ENCODE measurements around the gene TAPBPL.

TAPBPL gene

DNA sequence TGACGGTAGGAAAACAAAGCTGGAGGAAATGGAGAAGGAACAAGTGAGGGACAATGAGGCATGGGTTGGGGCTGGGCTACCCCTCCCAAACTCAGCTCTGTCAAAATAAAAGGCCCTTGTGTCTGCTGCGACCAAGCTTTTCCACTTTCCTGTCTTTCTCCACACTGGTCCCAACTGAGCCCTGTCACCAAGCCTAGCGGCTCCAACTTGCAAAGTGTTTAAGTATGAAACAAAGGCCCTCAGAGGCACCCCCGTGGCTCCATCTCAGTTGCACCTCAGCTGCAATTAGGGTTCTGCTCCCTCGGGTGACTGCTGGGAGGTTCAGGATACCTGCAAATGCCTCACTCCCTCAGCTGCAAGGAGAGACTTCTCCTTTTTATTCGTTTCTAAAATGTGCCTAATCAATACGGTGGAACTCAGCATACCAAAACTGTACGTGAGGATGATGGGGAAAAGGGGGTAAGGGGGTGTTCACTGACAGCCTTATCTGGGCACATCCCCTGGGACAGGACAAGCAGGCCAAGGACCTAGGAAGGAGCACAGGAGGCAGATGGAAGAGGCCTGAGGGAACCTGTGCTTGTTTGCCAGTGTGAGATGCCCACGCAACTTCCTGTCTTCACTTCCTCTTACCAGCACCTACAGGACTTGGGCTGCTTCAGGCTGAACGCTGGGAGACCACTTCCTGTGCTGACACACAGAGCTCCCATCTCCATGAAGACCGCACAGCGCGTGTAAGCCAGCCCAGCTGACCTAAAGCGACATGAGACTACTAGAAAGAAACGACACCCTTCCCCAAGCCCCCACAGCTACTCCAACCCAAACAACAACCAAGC, 9.8 kb downstream of the TAPBPL start:
- peak overlapping the region; percentile 47 for H3K9ac ChIP-seq (ENCODE audit: low read length)
- H3K9me3 ChIP-seq (ENCODE audit: insufficient read depth, low read length), result no peaks in the 10 kb centered on the region
- H3K27me3 ChIP-seq (ENCODE audit: low read length), result no peaks in the 10 kb centered on the region
- H4K20me1 ChIP-seq (ENCODE audit: low read depth, low read length), result no peaks in the 10 kb centered on the region
- H3K4me3 ChIP-seq (ENCODE audit: insufficient read depth, low read length, poor library complexity, severe bottlenecking), result no peak overlapping the region
- H3F3A ChIP-seq (ENCODE audit: insufficient read depth), result peaks cover 51% of the 10 kb centered on the region
- H3K36me3 ChIP-seq (ENCODE audit: low read length), result peaks cover 18% of the 10 kb centered on the region
- peak overlapping the region; percentile 88 for H3K27ac ChIP-seq (ENCODE audit: low read depth, low read length)
- H3K79me2 ChIP-seq (ENCODE audit: insufficient read depth, low read length), result peaks cover 9% of the 10 kb centered on the region; the same call in 1 of the 2 replicates
- H3K4me2 ChIP-seq (ENCODE audit: low read depth, low read length, poor library complexity, severe bottlenecking), result peak overlapping the region; percentile 47
- H2AFZ ChIP-seq (ENCODE audit: low read depth, low read length, severe bottlenecking), result no peak overlapping the region
- H3K9me2 ChIP-seq (replicated peaks; ENCODE audit: insufficient read depth, low read length), result no peaks in the 10 kb centered on the region
- no peak for TF ChIP-seq EZH2phosphoT487 (conservative IDR thresholded peaks at IDR 0.05; ENCODE audit: low read length)
- TF ChIP-seq, protein P1, sequence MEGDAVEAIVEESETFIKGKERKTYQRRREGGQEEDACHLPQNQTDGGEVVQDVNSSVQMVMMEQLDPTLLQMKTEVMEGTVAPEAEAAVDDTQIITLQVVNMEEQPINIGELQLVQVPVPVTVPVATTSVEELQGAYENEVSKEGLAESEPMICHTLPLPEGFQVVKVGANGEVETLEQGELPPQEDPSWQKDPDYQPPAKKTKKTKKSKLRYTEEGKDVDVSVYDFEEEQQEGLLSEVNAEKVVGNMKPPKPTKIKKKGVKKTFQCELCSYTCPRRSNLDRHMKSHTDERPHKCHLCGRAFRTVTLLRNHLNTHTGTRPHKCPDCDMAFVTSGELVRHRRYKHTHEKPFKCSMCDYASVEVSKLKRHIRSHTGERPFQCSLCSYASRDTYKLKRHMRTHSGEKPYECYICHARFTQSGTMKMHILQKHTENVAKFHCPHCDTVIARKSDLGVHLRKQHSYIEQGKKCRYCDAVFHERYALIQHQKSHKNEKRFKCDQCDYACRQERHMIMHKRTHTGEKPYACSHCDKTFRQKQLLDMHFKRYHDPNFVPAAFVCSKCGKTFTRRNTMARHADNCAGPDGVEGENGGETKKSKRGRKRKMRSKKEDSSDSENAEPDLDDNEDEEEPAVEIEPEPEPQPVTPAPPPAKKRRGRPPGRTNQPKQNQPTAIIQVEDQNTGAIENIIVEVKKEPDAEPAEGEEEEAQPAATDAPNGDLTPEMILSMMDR (IDR thresholded peaks at IDR 0.05; ENCODE audit: insufficient read depth, low read length, poor library complexity, severe bottlenecking), result no peak

DNA sequence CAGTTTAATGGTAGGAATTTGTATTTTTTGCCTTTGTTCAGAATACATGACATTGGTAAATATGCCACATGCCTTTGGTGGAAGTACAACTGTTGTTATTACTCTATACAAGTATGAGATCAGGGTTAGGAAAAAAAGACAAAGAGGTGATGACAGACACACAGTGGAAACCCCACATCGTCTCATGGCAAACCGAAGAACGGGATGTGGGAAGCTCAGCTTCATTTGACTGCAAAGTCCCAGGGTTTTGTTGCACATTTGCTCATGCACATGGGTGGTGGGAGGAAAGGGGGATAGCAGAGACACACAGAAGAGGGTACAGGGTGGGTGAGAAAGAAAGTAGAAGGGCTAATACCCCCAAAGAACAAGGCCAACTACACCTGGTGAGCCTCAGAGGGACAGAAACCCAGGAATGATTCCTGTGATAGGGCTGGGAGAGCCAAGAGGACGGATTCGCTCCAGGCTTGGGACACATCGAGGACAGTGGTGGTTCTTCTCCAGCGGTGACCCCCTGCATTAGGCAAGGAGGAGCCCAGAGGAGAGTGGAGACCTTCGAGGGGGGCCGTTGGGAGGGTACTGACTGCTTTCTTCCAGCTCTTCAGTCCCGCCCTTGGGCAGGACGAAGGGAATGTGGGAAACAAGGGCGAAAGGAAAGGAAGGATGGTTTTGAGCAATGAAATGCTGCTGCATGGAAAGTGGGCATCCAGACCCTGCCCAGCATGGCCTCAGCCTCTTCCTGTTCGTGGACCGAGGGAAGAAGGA, 10.6 kb downstream of the TAPBPL start:
- H4K20me1 ChIP-seq (ENCODE audit: low read depth, low read length), result no peaks in the 10 kb centered on the region
- H2AFZ ChIP-seq (ENCODE audit: low read depth, low read length, severe bottlenecking), result no peak overlapping the region
- H3K9me2 ChIP-seq (replicated peaks; ENCODE audit: insufficient read depth, low read length), result no peaks in the 10 kb centered on the region
- peaks cover 18% of the 10 kb centered on the region for H3K36me3 ChIP-seq (ENCODE audit: low read length)
- no peak for TF ChIP-seq EZH2phosphoT487 (conservative IDR thresholded peaks at IDR 0.05; ENCODE audit: low read length)
- peaks cover 14% of the 10 kb centered on the region for H3K79me2 ChIP-seq (ENCODE audit: insufficient read depth, low read length)
- peaks cover 47% of the 10 kb centered on the region for H3F3A ChIP-seq (ENCODE audit: insufficient read depth)
- no peaks in the 10 kb centered on the region for H3K27me3 ChIP-seq (ENCODE audit: low read length)
- H3K4me2 ChIP-seq (ENCODE audit: low read depth, low read length, poor library complexity, severe bottlenecking), result peak overlapping the region; percentile 47
- no peak overlapping the region for H3K4me3 ChIP-seq (ENCODE audit: insufficient read depth, low read length, poor library complexity, severe bottlenecking)
- no peaks in the 10 kb centered on the region for H3K9me3 ChIP-seq (ENCODE audit: insufficient read depth, low read length)
- H3K9ac ChIP-seq (ENCODE audit: low read length), result peak overlapping the region; percentile 47; the same call in 1 of the 2 replicates
- H3K27ac ChIP-seq (ENCODE audit: low read depth, low read length), result peak overlapping the region; percentile 88

DNA sequence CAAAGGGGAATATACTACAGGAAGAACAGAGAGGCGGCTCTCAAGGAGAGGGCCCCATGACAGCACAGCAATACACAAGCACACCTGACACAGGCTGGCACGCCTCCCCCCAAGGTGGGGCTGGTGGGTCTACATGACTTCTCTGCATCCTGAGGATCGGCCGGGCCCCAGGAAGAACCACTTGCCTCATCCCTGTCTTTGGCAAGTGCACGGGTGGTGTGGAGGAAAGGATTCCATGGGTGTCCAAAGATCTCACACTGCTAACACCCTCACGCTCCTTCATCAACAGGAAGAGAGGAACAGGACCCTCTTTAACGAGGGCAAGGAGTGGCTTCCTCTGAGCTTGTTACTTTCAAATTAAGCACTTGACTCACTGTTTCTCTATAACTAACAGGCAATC, 11.4 kb downstream of the TAPBPL start:
- Histone ChIP-seq H3K9ac (ENCODE audit: low read length) (no peak overlapping the region), H3K27ac (ENCODE audit: low read depth, low read length) (peak overlapping the region; percentile 88)

DNA sequence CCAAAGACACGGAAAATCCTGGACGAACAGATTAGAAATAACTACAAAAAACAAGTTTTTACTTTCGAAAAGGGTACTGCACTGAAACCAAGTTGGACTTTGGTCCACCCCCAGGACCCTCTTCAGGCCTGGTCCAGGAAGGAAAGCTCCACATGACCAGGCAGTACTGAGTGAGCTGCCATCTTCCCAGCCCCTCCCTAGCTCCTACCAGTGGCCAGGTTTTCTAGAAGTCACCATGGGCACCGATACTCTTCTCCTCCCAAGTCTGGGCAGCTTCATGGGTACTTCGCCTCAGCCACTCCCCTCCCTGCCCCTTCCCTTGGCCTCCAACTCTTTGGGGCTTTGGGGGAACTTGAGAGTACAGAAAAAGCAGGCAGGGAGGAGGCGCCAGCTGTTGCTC, 12.0 kb downstream of the TAPBPL start:
- Histone ChIP-seq H3K36me3 (ENCODE audit: low read length) (peaks cover 17% of the 10 kb centered on the region), H3K27me3 (ENCODE audit: low read length) (no peaks in the 10 kb centered on the region), H3K4me3 (ENCODE audit: insufficient read depth, low read length, poor library complexity, severe bottlenecking) (no peak overlapping the region), H3K79me2 (ENCODE audit: insufficient read depth, low read length) (peaks cover 29% of the 10 kb centered on the region), H3K9me3 (ENCODE audit: insufficient read depth, low read length) (no peaks in the 10 kb centered on the region), H3K9me2 (replicated peaks; ENCODE audit: insufficient read depth, low read length) (no peaks in the 10 kb centered on the region), H4K20me1 (ENCODE audit: low read depth, low read length) (no peaks in the 10 kb centered on the region), H3F3A (ENCODE audit: insufficient read depth) (peaks cover 47% of the 10 kb centered on the region), H3K4me2 (ENCODE audit: low read depth, low read length, poor library complexity, severe bottlenecking) (no peak overlapping the region), H3K27ac (ENCODE audit: low read depth, low read length) (peak overlapping the region; percentile 88), H2AFZ (ENCODE audit: low read depth, low read length, severe bottlenecking) (no peak overlapping the region), H3K9ac (ENCODE audit: low read length) (no peak overlapping the region)
- TF ChIP-seq, protein P1 (IDR thresholded peaks at IDR 0.05; ENCODE audit: insufficient read depth, low read length, poor library complexity, severe bottlenecking), result no peak
- TF ChIP-seq EZH2phosphoT487 (conservative IDR thresholded peaks at IDR 0.05; ENCODE audit: low read length), result no peak

More for the DNA sequence above, 11.4 kb downstream of the TAPBPL start:
- Histone ChIP-seq H3F3A (ENCODE audit: insufficient read depth) (peaks cover 47% of the 10 kb centered on the region), H3K36me3 (ENCODE audit: low read length) (peaks cover 16% of the 10 kb centered on the region), H4K20me1 (ENCODE audit: low read depth, low read length) (no peaks in the 10 kb centered on the region), H3K4me3 (ENCODE audit: insufficient read depth, low read length, poor library complexity, severe bottlenecking) (no peak overlapping the region), H3K9me3 (ENCODE audit: insufficient read depth, low read length) (no peaks in the 10 kb centered on the region), H3K79me2 (ENCODE audit: insufficient read depth, low read length) (peaks cover 22% of the 10 kb centered on the region), H3K4me2 (ENCODE audit: low read depth, low read length, poor library complexity, severe bottlenecking) (no peak overlapping the region), H3K27me3 (ENCODE audit: low read length) (no peaks in the 10 kb centered on the region), H2AFZ (ENCODE audit: low read depth, low read length, severe bottlenecking) (no peak overlapping the region), H3K9me2 (replicated peaks; ENCODE audit: insufficient read depth, low read length) (no peaks in the 10 kb centered on the region)
- TF ChIP-seq EZH2phosphoT487 (conservative IDR thresholded peaks at IDR 0.05; ENCODE audit: low read length), result no peak

All from SU-DHL-6 (cell line).